GM12873 (cell line): Measurements from ENCODE around the gene DLX2.

Source experiments
- CTCF ChIP-seq: IDR thresholded peaks from 2 replicates; pipeline ENCODE4 v1.5.1; 2012; ENCODE audit warnings: low read depth, mild to moderate bottlenecking, moderate library complexity, low read length, control low read depth; ENCODE audit not compliant: insufficient read depth; ENCODE audit errors: missing control alignments

The DLX2 gene

GRCh38 chr2:172098650-172099471, 3.8 kb downstream of the DLX2 start:
- no peak for TF ChIP-seq CTCF

- no peak for TF ChIP-seq CTCF
Observed at GRCh38 chr2:172098287-172098649, 4.4 kb downstream of the DLX2 start.

- no peak for TF ChIP-seq CTCF
Observed at GRCh38 chr2:172097557-172098131, 5.1 kb downstream of the DLX2 start.

GRCh38 chr2:172096626-172097547, 5.8 kb downstream of the DLX2 start:
- TF ChIP-seq CTCF: no peak

GRCh38 chr2:172095905-172096625, 6.6 kb downstream of the DLX2 start:
- TF ChIP-seq CTCF: peak; percentile 36

- no peak for TF ChIP-seq CTCF
Observed at GRCh38 chr2:172095146-172095904, 7.4 kb downstream of the DLX2 start.
